Gastroesophageal sphincter (tissue), 2 donors: ENCODE results near the gene FRMD5.

Experiments
- POLR2A ChIP-seq, 2 donors: fragments of 450-650 bp; IDR thresholded peaks; one replicate each; pipeline ENCODE4 v1.6.1; 2017; ENCODE audit warnings: antibody characterized with exemption in 2 of 2, mild to moderate bottlenecking in 2 of 2, moderate library complexity in 1 of 2
- POLR2AphosphoS5 ChIP-seq: sonication (generic); formaldehyde crosslinking; IDR thresholded peaks from one replicate; pipeline ENCODE4 v1.6.1; 2017; ENCODE audit warnings: antibody characterized with exemption

GRCh38 chr15:44199393-44199792 lies 4.3 kb upstream of the FRMD5 start:
- TF ChIP-seq POLR2A (IDR thresholded peaks at IDR 0.05) (no peak), POLR2AphosphoS5 (no peak)
